Neural progenitor cell (in vitro differentiated cells): ENCODE results near the gene CDC42BPA. TPM values are rescaled to one million over a fixed set of nuclear protein-coding genes. Genes with fewer than 3 reads are reported as not detected.

ENCODE experiments used
- DNase-seq: peaks from one replicate; pipeline ENCODE4 v3.0.0-alpha.2; 2016; ENCODE audit warnings: low spot score
- H2AFZ ChIP-seq: fragments of 200-600 bp; sonication (generic); replicated peaks from 2 replicates; pipeline ENCODE4 v1.6.1; 2016; ENCODE audit warnings: antibody characterized with exemption
- H3F3A ChIP-seq: fragments of 200-600 bp; sonication (generic); 2 replicates; pipeline ENCODE4 v1.6.1; 2016; ENCODE audit warnings: antibody characterized with exemption, low read depth
- H3K27ac ChIP-seq: fragments of 200-600 bp; sonication (generic); 2 replicates; pipeline ENCODE4 v1.5.1; 2016; ENCODE audit warnings: mild to moderate bottlenecking
- H3K27me3 ChIP-seq: fragments of 200-600 bp; sonication (generic); 2 replicates; pipeline ENCODE4 v1.6.1; 2016; ENCODE audit warnings: mild to moderate bottlenecking, moderate library complexity
- H3K36me3 ChIP-seq: fragments of 200-600 bp; sonication (generic); 2 replicates; pipeline ENCODE4 v1.5.1; 2016
- H3K4me1 ChIP-seq: fragments of 200-600 bp; sonication (generic); 2 replicates; pipeline ENCODE4 v1.6.1; 2016; ENCODE audit warnings: mixed run types
- H3K4me2 ChIP-seq: fragments of 200-600 bp; sonication (generic); 2 replicates; pipeline ENCODE4 v1.6.1; 2016
- H3K4me3 ChIP-seq: fragments of 200-600 bp; sonication (generic); 2 replicates; pipeline ENCODE4 v1.5.1; 2016
- H3K79me2 ChIP-seq: fragments of 200-600 bp; sonication (generic); 2 replicates; pipeline ENCODE4 v1.6.1; 2016; ENCODE audit warnings: low read depth
- H3K9ac ChIP-seq: fragments of 200-600 bp; sonication (generic); 2 replicates; pipeline ENCODE4 v1.6.1; 2016
- H3K9me3 ChIP-seq: fragments of 200-600 bp; sonication (generic); 2 replicates; pipeline ENCODE4 v1.5.1; 2016; ENCODE audit warnings: low read depth
- H4K20me1 ChIP-seq: fragments of 200-600 bp; sonication (generic); 2 replicates; pipeline ENCODE4 v1.6.1; 2016; ENCODE audit warnings: low read depth
- H3K27ac Mint-ChIP-seq: 3 replicates; pipeline ENCODE4 v1.8.0; 2021; ENCODE audit warnings: mixed read lengths
- H3K27me3 Mint-ChIP-seq: 2 replicates; pipeline ENCODE4 v1.8.0; 2022; ENCODE audit warnings: low read depth, mild to moderate bottlenecking, inconsistent platforms, moderate library complexity, mixed read lengths; ENCODE audit not compliant: insufficient read depth
- H3K36me3 Mint-ChIP-seq: 3 replicates; pipeline ENCODE4 v1.8.0; 2021; ENCODE audit warnings: mixed read lengths
- H3K4me1 Mint-ChIP-seq: 3 replicates; pipeline ENCODE4 v1.8.0; 2021; ENCODE audit warnings: mixed read lengths
- H3K4me3 Mint-ChIP-seq: 3 replicates; pipeline ENCODE4 v1.8.0; 2021; ENCODE audit warnings: mild to moderate bottlenecking, moderate library complexity, mixed read lengths
- H3K9me3 Mint-ChIP-seq: 3 replicates; pipeline ENCODE4 v1.8.0; 2020; ENCODE audit warnings: mixed read lengths
- EZH2 ChIP-seq: fragments of 200-600 bp; sonication (generic); IDR thresholded peaks from 2 replicates; pipeline ENCODE4 v1.6.1; 2017; ENCODE audit warnings: antibody characterized with exemption, mild to moderate bottlenecking, moderate library complexity
- EZH2phosphoT487 ChIP-seq: fragments of 200-600 bp; sonication (generic); IDR thresholded peaks from 2 replicates; pipeline ENCODE4 v1.6.1; 2017; ENCODE audit warnings: antibody characterized with exemption
- total RNA-seq: library from RNA; depleted of rRNA; stranded (reverse); fragments of >200 nt; gene quantifications from 2 replicates; pipeline ENCODE4 v1.2.3, GENCODE V29; 2015; ENCODE audit warnings: low replicate concordance
- TF ChIP-seq, protein P1 (sequence below): fragments of 200-600 bp; sonication (generic); IDR thresholded peaks from 2 replicates; pipeline ENCODE4 v1.5.1; 2017; ENCODE audit warnings: antibody characterized with exemption, mild to moderate bottlenecking

Gene CDC42BPA
- total RNA-seq, 1 donor from 2014 or later = 54.7 TPM

GRCh38 chr1:227263869-227264268 lies 54.4 kb downstream of the CDC42BPA start:
- H3K79me2 ChIP-seq = peaks cover 64% of the 10 kb centered on the region
- Mint-ChIP-seq H3K36me3 (no peaks in the 10 kb centered on the region), H3K9me3 (no peaks in the 10 kb centered on the region), H3K27me3 (peaks cover 2% of the 10 kb centered on the region), H3K27ac (no peak overlapping the region), H3K4me1 (no peaks in the 10 kb centered on the region), H3K4me3 (no peak overlapping the region)
- no peak overlapping the region for H2AFZ ChIP-seq
- H3K27ac ChIP-seq = no peak overlapping the region
- H3K4me2 ChIP-seq = no peak overlapping the region
- H3K27me3 ChIP-seq = no peaks in the 10 kb centered on the region
- no peak overlapping the region for H3K4me3 ChIP-seq
- no peaks in the 10 kb centered on the region for H3K4me1 ChIP-seq
- TF ChIP-seq, protein P1, sequence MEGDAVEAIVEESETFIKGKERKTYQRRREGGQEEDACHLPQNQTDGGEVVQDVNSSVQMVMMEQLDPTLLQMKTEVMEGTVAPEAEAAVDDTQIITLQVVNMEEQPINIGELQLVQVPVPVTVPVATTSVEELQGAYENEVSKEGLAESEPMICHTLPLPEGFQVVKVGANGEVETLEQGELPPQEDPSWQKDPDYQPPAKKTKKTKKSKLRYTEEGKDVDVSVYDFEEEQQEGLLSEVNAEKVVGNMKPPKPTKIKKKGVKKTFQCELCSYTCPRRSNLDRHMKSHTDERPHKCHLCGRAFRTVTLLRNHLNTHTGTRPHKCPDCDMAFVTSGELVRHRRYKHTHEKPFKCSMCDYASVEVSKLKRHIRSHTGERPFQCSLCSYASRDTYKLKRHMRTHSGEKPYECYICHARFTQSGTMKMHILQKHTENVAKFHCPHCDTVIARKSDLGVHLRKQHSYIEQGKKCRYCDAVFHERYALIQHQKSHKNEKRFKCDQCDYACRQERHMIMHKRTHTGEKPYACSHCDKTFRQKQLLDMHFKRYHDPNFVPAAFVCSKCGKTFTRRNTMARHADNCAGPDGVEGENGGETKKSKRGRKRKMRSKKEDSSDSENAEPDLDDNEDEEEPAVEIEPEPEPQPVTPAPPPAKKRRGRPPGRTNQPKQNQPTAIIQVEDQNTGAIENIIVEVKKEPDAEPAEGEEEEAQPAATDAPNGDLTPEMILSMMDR = no peak
- TF ChIP-seq EZH2 (no peak), EZH2phosphoT487 (no peak)
- H4K20me1 ChIP-seq = peaks cover 5% of the 10 kb centered on the region
- no peaks in the 10 kb centered on the region for H3F3A ChIP-seq
- H3K36me3 ChIP-seq = no peaks in the 10 kb centered on the region
- H3K9ac ChIP-seq = no peak overlapping the region
- DNase-seq = no peak
- H3K9me3 ChIP-seq = no peaks in the 10 kb centered on the region

- H3K36me3 Mint-ChIP-seq = no peaks in the 10 kb centered on the region
- peaks cover 6% of the 10 kb centered on the region for H4K20me1 ChIP-seq
- H3K4me3 Mint-ChIP-seq = no peak overlapping the region
- no peak overlapping the region for H2AFZ ChIP-seq
- H3K79me2 ChIP-seq = peaks cover 62% of the 10 kb centered on the region
- TF ChIP-seq, protein P1 = no peak
- no peak for TF ChIP-seq EZH2
- no peak for TF ChIP-seq EZH2phosphoT487
- H3K4me2 ChIP-seq = no peak overlapping the region
- no peaks in the 10 kb centered on the region for H3F3A ChIP-seq
- no peaks in the 10 kb centered on the region for H3K36me3 ChIP-seq
- H3K27me3 ChIP-seq = no peaks in the 10 kb centered on the region
- no peaks in the 10 kb centered on the region for H3K9me3 ChIP-seq
- H3K27ac ChIP-seq = no peak overlapping the region
- no peak overlapping the region for H3K9ac ChIP-seq
- DNase-seq = no peak
- H3K4me1 ChIP-seq = no peaks in the 10 kb centered on the region
- no peak overlapping the region for H3K27ac Mint-ChIP-seq
- no peak overlapping the region for H3K4me3 ChIP-seq
- H3K27me3 Mint-ChIP-seq = peaks cover 2% of the 10 kb centered on the region
- no peaks in the 10 kb centered on the region for H3K4me1 Mint-ChIP-seq
- H3K9me3 Mint-ChIP-seq = no peaks in the 10 kb centered on the region
These were observed 56.8 kb downstream of the CDC42BPA start for GRCh38 chr1:227261501-227261900.

DNA sequence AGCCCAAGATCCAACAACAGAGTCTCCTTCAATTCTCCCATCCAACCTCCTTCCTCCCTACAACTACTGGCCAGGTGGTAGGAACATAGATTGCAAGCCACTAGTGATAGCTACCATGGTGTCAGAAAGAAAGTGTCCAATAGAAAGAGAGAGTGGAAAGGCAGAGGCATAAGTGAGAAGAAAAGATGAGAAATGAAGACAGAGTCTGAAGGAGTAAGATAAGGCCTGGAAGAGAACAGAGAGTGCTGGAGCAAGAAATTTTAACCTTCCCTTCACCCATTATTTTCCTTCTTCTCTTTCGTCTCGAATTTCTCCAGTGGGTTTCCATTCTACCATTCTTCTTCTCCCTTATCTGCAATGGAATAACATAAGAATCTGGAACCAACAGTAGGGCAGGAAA lies 57.9 kb downstream of the CDC42BPA start:
- no peak for DNase-seq
- Histone ChIP-seq H3K4me2 (no peak overlapping the region), H3K4me1 (no peaks in the 10 kb centered on the region), H3K27me3 (no peaks in the 10 kb centered on the region), H4K20me1 (peaks cover 6% of the 10 kb centered on the region), H3K4me3 (no peak overlapping the region), H2AFZ (no peak overlapping the region), H3K27ac (no peak overlapping the region), H3F3A (no peaks in the 10 kb centered on the region), H3K9me3 (no peaks in the 10 kb centered on the region), H3K79me2 (peaks cover 61% of the 10 kb centered on the region), H3K36me3 (no peaks in the 10 kb centered on the region), H3K9ac (no peak overlapping the region)
- Mint-ChIP-seq H3K27me3 (peaks cover 2% of the 10 kb centered on the region), H3K36me3 (no peaks in the 10 kb centered on the region), H3K4me3 (no peak overlapping the region), H3K27ac (no peak overlapping the region), H3K9me3 (no peaks in the 10 kb centered on the region), H3K4me1 (no peaks in the 10 kb centered on the region)
- TF ChIP-seq, protein P1 = no peak
- TF ChIP-seq EZH2 (no peak), EZH2phosphoT487 (no peak)
